K562 (cell line): ENCODE data around the gene CAMK2B. TPM values are rescaled to one million over a fixed set of nuclear protein-coding genes. Genes with fewer than 3 reads are reported as not detected.
A peak's percentile ranks its signal among the peaks of the same experiment; 100 is the strongest.

Experiments used
- ATAC-seq: fragments of 200-7000 bp; cut with Tn5 transposase; 3 replicates; pipeline ENCODE4 v1.9.1; 2020; ENCODE audit warnings: moderate library complexity
- BruUV-seq: library from RNA; stranded (reverse); fragments of 400-500 nt; replicated peaks from 2 replicates; lab custom pipeline; 2021; lab: Mats Ljungman, UMichigan
- CTCF ChIA-PET: fragments of 300-600 bp; formaldehyde crosslinking; extraction: SDS; loops from one replicate; lab custom pipeline; 2021; ENCODE audit warnings: low intra/inter-chr PET ratio; lab: Yijun Ruan, JAX
- POLR2A ChIA-PET: fragments of 300-600, 350-650 bp; sonication (Branson Sonifier 250); formaldehyde crosslinking; extraction: SDS; loops from one replicate; lab custom pipeline; 2021; ENCODE audit warnings: antibody characterized with exemption, inconsistent platforms; lab: Yijun Ruan, JAX
- DNase-seq, 4 experiments: peaks; one replicate each; pipeline versions ENCODE4 v3.0.0 to v3.0.0-alpha.2; 2011 to 2018; ENCODE audit warnings: low spot score in 3 of 4, mixed read lengths in 3 of 4; ENCODE audit errors: extremely low read depth in 1 of 4
- FAIRE-seq: peaks from 2 replicates; lab custom pipeline; 2011; peaks lifted over from hg19 to GRCh38; lab: Jason Lieb, UNC
- H2AFZ ChIP-seq: 2 replicates; pipeline ENCODE4 v1.6.0; 2011; ENCODE audit warnings: low read depth, low read length, control low read depth, inconsistent platforms
- H3K27ac ChIP-seq: fragments of 200-600 bp; 3 replicates; pipeline ENCODE4 v1.8.0; 2011; ENCODE audit warnings: low read depth, mild to moderate bottlenecking, control low read depth, inconsistent platforms, low read length, moderate library complexity, mixed read lengths; ENCODE audit errors: extremely low read depth
- H3K27me3 ChIP-seq, 2 experiments: fragments of 300-600 bp in 1 of 2; 2 replicates in 1 of 2; 3 replicates in 1 of 2; pipeline versions ENCODE4 v1.6.0 to v1.8.0; 2011; ENCODE audit warnings: inconsistent platforms in 2 of 2, low read length in 2 of 2, mild to moderate bottlenecking in 1 of 2, mixed read lengths in 1 of 2, moderate library complexity in 1 of 2; ENCODE audit not compliant: control insufficient read depth in 2 of 2, insufficient read depth in 2 of 2
- H3K36me3 ChIP-seq: fragments of 300-600 bp; 3 replicates; pipeline ENCODE4 v1.8.0; 2011; ENCODE audit warnings: mild to moderate bottlenecking, low read length, inconsistent platforms; ENCODE audit not compliant: control insufficient read depth, insufficient read depth
- H3K4me1 ChIP-seq, 2 experiments: fragments of 200-600 bp in 1 of 2; replicated peaks in 1 of 2; 2 replicates in 1 of 2; 3 replicates in 1 of 2; pipeline versions ENCODE4 v1.5.1 to v1.8.0; 2011; ENCODE audit warnings: inconsistent platforms in 2 of 2, low read length in 2 of 2, mild to moderate bottlenecking in 1 of 2, mixed read lengths in 1 of 2, moderate library complexity in 1 of 2; ENCODE audit not compliant: control insufficient read depth in 2 of 2, insufficient read depth in 2 of 2
- H3K4me2 ChIP-seq: 2 replicates; pipeline ENCODE4 v1.6.1; 2011; ENCODE audit warnings: low read length, control low read depth, inconsistent platforms, mixed read lengths; ENCODE audit not compliant: insufficient read depth
- H3K4me3 ChIP-seq: fragments of 200-600 bp; sonication (generic), shearing (Covaris generic); 2 replicates; pipeline ENCODE4 v1.5.1; 2016; ENCODE audit warnings: control low read depth, inconsistent platforms
- H3K79me2 ChIP-seq: fragments of 200-600 bp; 3 replicates; pipeline ENCODE4 v1.8.0; 2011; ENCODE audit warnings: low read length, inconsistent platforms; ENCODE audit not compliant: control insufficient read depth, insufficient read depth
- H3K9ac ChIP-seq, 2 experiments: 2 replicates each; pipeline versions ENCODE4 v1.6.0 to v1.6.1; 2011; ENCODE audit warnings: low read depth in 2 of 2, low read length in 2 of 2, control low read depth in 1 of 2, inconsistent platforms in 1 of 2, mild to moderate bottlenecking in 1 of 2, mixed read lengths in 1 of 2; ENCODE audit not compliant: insufficient read depth in 1 of 2
- H3K9me1 ChIP-seq: one replicate; pipeline ENCODE4 v1.6.0; 2011; ENCODE audit warnings: inconsistent platforms, mild to moderate bottlenecking, low read length, moderate library complexity; ENCODE audit not compliant: control insufficient read depth, insufficient read depth
- H3K9me3 ChIP-seq: replicated peaks from 2 replicates; pipeline ENCODE4 v1.5.1; 2011; ENCODE audit warnings: low read depth, low read length, inconsistent platforms; ENCODE audit not compliant: control insufficient read depth, insufficient read depth
- H4K20me1 ChIP-seq: replicated peaks from 2 replicates; pipeline ENCODE4 v1.6.1; 2011; ENCODE audit warnings: low read length, inconsistent platforms, mixed read lengths; ENCODE audit not compliant: control insufficient read depth, insufficient read depth
- ATF7 ChIP-seq: fragments of 450-650 bp; IDR thresholded peaks from 2 replicates; pipeline ENCODE4 v1.7.1; 2014; ENCODE audit warnings: mild to moderate bottlenecking, moderate library complexity
- RAD21 ChIP-seq, 2 experiments: fragments of 250-450 bp in 1 of 2; fragments of 450-650 bp in 1 of 2; sonication (Bioruptor Pico) in 1 of 2; formaldehyde crosslinking in 1 of 2; IDR thresholded peaks in 1 of 2; conservative IDR thresholded peaks in 1 of 2; 2 replicates each; pipeline versions ENCODE4 v1.4.0 to v1.8.0; 2020 to 2022; ENCODE audit warnings: mild to moderate bottlenecking in 2 of 2, moderate library complexity in 1 of 2
- ZNF583 ChIP-seq: fragments of 250-450 bp; sonication (Bioruptor Pico); IDR thresholded peaks from 2 replicates; pipeline ENCODE4 v1.4.0; 2020
- in situ Hi-C: fragments of 300-500 bp; cut with MboI; formaldehyde crosslinking; loops from 4 replicates; pipeline ENCODE4 v1.15.0; 2018; ENCODE audit warnings: inconsistent platforms, mixed read lengths
- intact Hi-C: fragments of 100-400 bp; cut with micrococcal nuclease; formaldehyde crosslinking; loops from 2 replicates; pipeline ENCODE4 v1.14.2; 2022
- polyA plus RNA-seq, 8 experiments: library from polyadenylated mRNA; depleted of rRNA in 4 of 8; stranded (reverse) in 5 of 8; unstranded in 3 of 8; fragments of >200 nt; fragmentation: Nextera tagmentation in 2 of 8; fragmentation: Illumina TruSeq in 1 of 8; extraction: Ambion mirVana in 2 of 8; extraction: Trizol in 1 of 8; gene quantifications; 2 replicates each; pipeline versions ENCODE4 v1.2.1 to v1.2.3, GENCODE V29; 2011 to 2014; ENCODE audit warnings: inconsistent platforms in 1 of 8, missing spikeins in 1 of 8
- total RNA-seq, 7 experiments: library from RNA; depleted of rRNA in 6 of 7; stranded (reverse); fragments of >200 nt in 6 of 7; fragmentation: Illumina TruSeq in 2 of 7; extraction: Trizol in 2 of 7; gene quantifications; 2 replicates each; pipeline versions ENCODE4 v1.2.1 to v1.2.3, GENCODE V29; 2011 to 2021; ENCODE audit warnings: low replicate concordance in 1 of 7
- TF ChIP-seq, protein P1 (sequence below): fragments of 250-450 bp; sonication (Bioruptor Pico); IDR thresholded peaks from 2 replicates; pipeline ENCODE4 v1.5.1; 2021; ENCODE audit warnings: mild to moderate bottlenecking

CAMK2B gene
- total and polyA plus RNA-seq, 9 of the 15 experiments (the other 6 are each of a cell fraction or from before 2014, with no cell fraction given) = 0.04 to 0.09 (median 0.05) TPM; not detected in 4

DNA sequence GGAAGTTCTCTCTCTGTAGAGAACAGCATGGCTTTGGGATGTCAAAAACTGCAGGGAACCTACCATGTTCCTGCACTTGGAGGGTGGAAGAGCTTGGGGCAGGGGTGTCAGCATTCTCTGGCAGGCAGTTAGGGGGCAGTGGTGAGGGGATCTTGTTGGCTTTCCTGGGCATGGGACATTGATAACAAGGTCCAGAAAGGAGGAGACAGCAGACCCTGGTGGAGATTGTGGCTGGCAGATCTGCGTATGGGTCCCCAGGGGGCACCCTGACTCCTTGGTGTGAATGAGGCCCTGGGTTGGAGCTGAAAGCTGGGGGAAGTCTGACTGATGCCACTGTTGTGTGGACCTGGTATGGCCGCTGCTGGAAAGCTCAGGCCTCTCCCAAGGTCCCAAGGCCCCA lies 22.9 kb upstream of the CAMK2B start (continued):
- TF ChIP-seq RAD21 (CRISPR knock-in tag; conservative IDR thresholded peaks at IDR 0.05 in 1 of 2, IDR thresholded peaks at IDR 0.05 in 1 of 2) = peak in 1 of 2 experiments; percentile 57; a peak in 2 of 4 replicates
- TF ChIP-seq, protein P1, sequence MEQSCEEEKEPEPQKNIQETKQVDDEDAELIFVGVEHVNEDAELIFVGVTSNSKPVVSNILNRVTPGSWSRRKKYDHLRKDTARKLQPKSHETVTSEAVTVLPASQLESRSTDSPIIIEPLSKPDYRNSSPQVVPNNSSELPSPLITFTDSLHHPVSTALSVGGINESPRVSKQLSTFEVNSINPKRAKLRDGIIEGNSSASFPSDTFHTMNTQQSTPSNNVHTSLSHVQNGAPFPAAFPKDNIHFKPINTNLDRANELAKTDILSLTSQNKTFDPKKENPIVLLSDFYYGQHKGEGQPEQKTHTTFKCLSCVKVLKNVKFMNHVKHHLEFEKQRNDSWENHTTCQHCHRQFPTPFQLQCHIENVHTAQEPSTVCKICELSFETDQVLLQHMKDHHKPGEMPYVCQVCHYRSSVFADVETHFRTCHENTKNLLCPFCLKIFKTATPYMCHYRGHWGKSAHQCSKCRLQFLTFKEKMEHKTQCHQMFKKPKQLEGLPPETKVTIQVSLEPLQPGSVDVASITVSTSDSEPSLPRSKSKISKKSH (CRISPR knock-in tag) = no peak

DNA sequence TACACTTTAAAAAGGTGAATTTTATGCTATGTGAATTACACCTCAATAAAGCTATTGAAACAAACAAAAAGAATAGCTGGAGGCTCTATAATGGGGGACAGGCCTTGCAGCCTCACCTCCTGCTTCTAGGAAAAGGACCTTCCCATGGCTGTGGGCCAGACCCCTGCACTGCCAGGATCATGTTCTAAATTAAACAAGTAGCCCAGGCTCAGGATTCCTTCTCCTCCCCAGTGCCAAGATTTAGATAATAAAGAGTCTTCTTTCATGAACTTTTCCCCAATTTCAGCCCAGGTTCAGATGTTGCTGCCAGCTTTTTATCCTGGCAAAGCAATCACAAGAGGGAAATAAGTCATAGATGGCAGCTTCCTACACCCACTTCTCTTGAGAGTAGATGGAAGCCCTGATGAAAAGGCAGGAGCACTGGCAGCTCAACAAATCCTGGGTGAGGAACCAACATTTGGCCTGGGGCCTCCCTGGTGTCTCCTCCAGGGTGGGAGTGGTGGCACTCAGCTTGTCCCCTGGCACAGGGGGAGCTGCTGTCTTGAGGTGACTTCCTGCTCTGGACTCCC lies 22.2 kb upstream of the CAMK2B start:
- no peaks in the 10 kb centered on the region for H3K79me2 ChIP-seq
- H3K36me3 ChIP-seq = no peaks in the 10 kb centered on the region
- no peak for FAIRE-seq
- H3K9me3 ChIP-seq = no peaks in the 10 kb centered on the region
- H3K4me3 ChIP-seq = no peak overlapping the region
- H2AFZ ChIP-seq = no peak overlapping the region
- TF ChIP-seq ZNF583 (no peak), ATF7 (no peak)
- TF ChIP-seq, all 486 proteins: peak for 0
- ATAC-seq (no peak), DNase-seq (no peak)
- Histone ChIP-seq H4K20me1 (no peaks in the 10 kb centered on the region), H3K4me1 (no peaks in the 10 kb centered on the region), H3K27me3 (peaks cover 0 to 10% of the 10 kb centered on the region in 2 experiments; a peak in 1 of 5 replicates), H3K9ac (no peak overlapping the region), H3K27ac (no peak overlapping the region), H3K4me2 (no peak overlapping the region), H3K9me1 (no peaks in the 10 kb centered on the region)
- intact Hi-C loops = no loop called here
- BruUV-seq = no TSS peak
- POLR2A ChIA-PET = interaction anchor here (0.7 to 1.4 kb wide), 2 partner anchors 11 to 150 kb away, joined by 3 to 4 read pairs; no protein-coding TSS in a partner anchor
- in situ Hi-C loops = no loop called here
- CTCF ChIA-PET = interaction anchor here (0.6 to 0.7 kb wide), 2 partner anchors 130 to 182 kb away, joined by 3 read pairs; no protein-coding TSS in a partner anchor
